GM23338 (cell line): ENCODE data around the gene ALKBH1. TPM values are rescaled to one million over a fixed set of nuclear protein-coding genes. Genes with fewer than 3 reads are reported as not detected.
A peak's percentile ranks its signal among the peaks of the same experiment; 100 is the strongest.

ENCODE experiments used
- ATAC-seq: fragments of 200-7000 bp; cut with Tn5 transposase; 3 replicates; pipeline ENCODE4 v1.9.1; 2020
- DNase-seq: peaks from one replicate; pipeline ENCODE4 v3.0.0-alpha.2; 2015; ENCODE audit warnings: low spot score
- H2AFZ ChIP-seq: fragments of 200-600 bp; sonication (generic); 2 replicates; pipeline ENCODE4 v1.8.0; 2016; ENCODE audit warnings: antibody characterized with exemption, mild to moderate bottlenecking, moderate library complexity
- H3F3A ChIP-seq: fragments of 200-600 bp; sonication (generic); replicated peaks from 2 replicates; pipeline ENCODE4 v1.8.0; 2017; ENCODE audit warnings: antibody characterized with exemption, mixed run types, low read depth
- H3K27ac ChIP-seq: fragments of 200-600 bp; sonication (generic); 2 replicates; pipeline ENCODE4 v1.6.1; 2016; ENCODE audit warnings: low read depth
- H3K27me3 ChIP-seq: fragments of 200-600 bp; sonication (generic); 2 replicates; pipeline ENCODE4 v1.8.0; 2016; ENCODE audit warnings: mild to moderate bottlenecking, mixed run types, moderate library complexity; ENCODE audit not compliant: insufficient read depth
- H3K36me3 ChIP-seq: fragments of 200-600 bp; sonication (generic); 2 replicates; pipeline ENCODE4 v1.8.0; 2016; ENCODE audit warnings: mild to moderate bottlenecking; ENCODE audit not compliant: insufficient read depth
- H3K4me1 ChIP-seq: fragments of 200-600 bp; sonication (generic); 2 replicates; pipeline ENCODE4 v1.8.0; 2016; ENCODE audit warnings: mild to moderate bottlenecking, moderate library complexity; ENCODE audit not compliant: insufficient read depth
- H3K4me2 ChIP-seq: fragments of 200-600 bp; sonication (generic); 2 replicates; pipeline ENCODE4 v1.7.1; 2017; ENCODE audit warnings: mixed run types
- H3K4me3 ChIP-seq: fragments of 200-600 bp; sonication (generic); 2 replicates; pipeline ENCODE4 v1.6.1; 2016; ENCODE audit warnings: mixed run types
- H3K79me2 ChIP-seq: fragments of 200-600 bp; sonication (generic); replicated peaks from 2 replicates; pipeline ENCODE4 v1.8.0; 2017; ENCODE audit warnings: mild to moderate bottlenecking; ENCODE audit not compliant: insufficient read depth
- H3K9me2 ChIP-seq: fragments of 200-600 bp; sonication (generic); 2 replicates; pipeline ENCODE4 v1.8.0; 2017; ENCODE audit not compliant: insufficient read depth
- H4K20me1 ChIP-seq: fragments of 200-600 bp; sonication (generic); replicated peaks from 2 replicates; pipeline ENCODE4 v1.8.0; 2017; ENCODE audit warnings: mild to moderate bottlenecking; ENCODE audit not compliant: insufficient read depth
- H3K27ac Mint-ChIP-seq: 2 replicates; pipeline ENCODE4 v1.8.0; 2020; ENCODE audit warnings: inconsistent platforms, mild to moderate bottlenecking, moderate library complexity, mixed read lengths
- H3K27me3 Mint-ChIP-seq: 3 replicates; pipeline ENCODE4 v1.8.0; 2022; ENCODE audit warnings: low read depth, mild to moderate bottlenecking, moderate library complexity, mixed read lengths, inconsistent platforms; ENCODE audit not compliant: insufficient read depth, poor library complexity
- H3K36me3 Mint-ChIP-seq: 3 replicates; pipeline ENCODE4 v1.8.0; 2021; ENCODE audit warnings: low read depth, mild to moderate bottlenecking, inconsistent platforms, moderate library complexity, mixed read lengths
- H3K4me1 Mint-ChIP-seq: 3 replicates; pipeline ENCODE4 v1.8.0; 2020; ENCODE audit warnings: mild to moderate bottlenecking, inconsistent platforms, mixed read lengths
- H3K4me3 Mint-ChIP-seq: 3 replicates; pipeline ENCODE4 v1.8.0; 2021; ENCODE audit warnings: moderate library complexity, mild to moderate bottlenecking, inconsistent platforms, mixed read lengths
- H3K9me3 Mint-ChIP-seq: 3 replicates; pipeline ENCODE4 v1.8.0; 2020; ENCODE audit warnings: moderate library complexity, mild to moderate bottlenecking, inconsistent platforms, mixed read lengths
- CREB1 ChIP-seq: fragments of 250-450 bp; sonication (Bioruptor Pico); IDR thresholded peaks from 2 replicates; pipeline ENCODE4 v1.5.0; 2020; ENCODE audit warnings: low read depth, mild to moderate bottlenecking, moderate library complexity
- ETS1 ChIP-seq: IDR thresholded peaks from 2 replicates; pipeline ENCODE4 v1.6.1; 2016; ENCODE audit warnings: antibody characterized with exemption
- EZH2 ChIP-seq: fragments of 200-600 bp; sonication (generic); IDR thresholded peaks from one replicate; pipeline ENCODE4 v1.8.0; 2017; ENCODE audit warnings: antibody characterized with exemption, mild to moderate bottlenecking, low read depth; ENCODE audit not compliant: unreplicated experiment
- EZH2phosphoT487 ChIP-seq: fragments of 200-600 bp; sonication (generic); IDR thresholded peaks from one replicate; pipeline ENCODE4 v1.8.1; 2018; ENCODE audit warnings: antibody characterized with exemption; ENCODE audit not compliant: unreplicated experiment
- JUNB ChIP-seq: IDR thresholded peaks from one replicate; pipeline ENCODE4 v1.6.1; 2016; ENCODE audit warnings: antibody characterized with exemption; ENCODE audit not compliant: unreplicated experiment
- NANOG ChIP-seq: IDR thresholded peaks from 2 replicates; pipeline ENCODE4 v1.6.1; 2016; ENCODE audit warnings: antibody characterized with exemption, borderline replicate concordance
- POLR2AphosphoS5 ChIP-seq: IDR thresholded peaks from 2 replicates; pipeline ENCODE4 v1.6.1; 2016; ENCODE audit warnings: antibody characterized with exemption, low read depth
- REST ChIP-seq: IDR thresholded peaks from one replicate; pipeline ENCODE4 v1.6.1; 2018; ENCODE audit warnings: antibody characterized with exemption; ENCODE audit not compliant: unreplicated experiment
- STAT1 ChIP-seq: IDR thresholded peaks from one replicate; pipeline ENCODE4 v1.6.1; 2016; ENCODE audit warnings: antibody characterized with exemption; ENCODE audit not compliant: unreplicated experiment
- ZNF114 ChIP-seq: fragments of 250-450 bp; sonication (Bioruptor Pico); IDR thresholded peaks from 2 replicates; pipeline ENCODE4 v1.5.0; 2020; ENCODE audit warnings: mild to moderate bottlenecking, moderate library complexity
- ZNF331 ChIP-seq: fragments of 250-450 bp; sonication (Bioruptor Pico); IDR thresholded peaks from 2 replicates; pipeline ENCODE4 v1.5.0; 2020; ENCODE audit warnings: low read depth, mild to moderate bottlenecking, moderate library complexity
- ZNF462 ChIP-seq: fragments of 250-450 bp; sonication (Bioruptor Pico); IDR thresholded peaks from 2 replicates; pipeline ENCODE4 v1.5.0; 2020; ENCODE audit warnings: mild to moderate bottlenecking, moderate library complexity
- polyA plus RNA-seq: library from polyadenylated mRNA; unstranded; fragments of >200 nt; fragmentation: Nextera tagmentation; extraction: Ambion mirVana; gene quantifications from 2 replicates; pipeline ENCODE4 v1.2.1, GENCODE V29; 2016
- total RNA-seq: library from RNA; depleted of rRNA; stranded (reverse); fragments of >200 nt; shearing (Covaris generic); gene quantifications from 2 replicates; pipeline ENCODE4 v1.2.3, GENCODE V29; 2014
- TF ChIP-seq, protein P1 (sequence below), 2 experiments: fragments of 200-600 bp in 1 of 2; sonication (generic) in 1 of 2; conservative IDR thresholded peaks; 2 replicates each; pipeline versions ENCODE4 v1.5.1 to v1.6.1; 2016 to 2017; ENCODE audit warnings: antibody characterized with exemption in 2 of 2, low read depth in 2 of 2, mild to moderate bottlenecking in 2 of 2, moderate library complexity in 1 of 2

ALKBH1 gene
- total and polyA plus RNA-seq, 2 experiments from 2014 or later = 13.0 to 22.2 TPM

GRCh38 chr14:77717608-77718305 is 9.9 kb upstream of the ALKBH1 start:
- Mint-ChIP-seq H3K4me3 (no peak overlapping the region), H3K4me1 (no peaks in the 10 kb centered on the region), H3K9me3 (no peaks in the 10 kb centered on the region; the same call in 2 of the 3 replicates), H3K36me3 (peaks cover 88% of the 10 kb centered on the region), H3K27ac (no peak overlapping the region), H3K27me3 (no peaks in the 10 kb centered on the region)
- H3K4me3 ChIP-seq = no peak overlapping the region
- peaks cover 21% of the 10 kb centered on the region for H4K20me1 ChIP-seq
- no peak overlapping the region for H2AFZ ChIP-seq
- peaks cover 59% of the 10 kb centered on the region for H3K36me3 ChIP-seq
- H3F3A ChIP-seq = peaks cover 13% of the 10 kb centered on the region; the same call in 1 of the 2 replicates
- no peak for ATAC-seq
- DNase-seq = no peak
- no peak overlapping the region for H3K4me2 ChIP-seq
- H3K79me2 ChIP-seq = peaks cover 23% of the 10 kb centered on the region
- H3K27ac ChIP-seq = peak overlapping the region; percentile 76; the same call in 1 of the 2 replicates
- TF ChIP-seq NANOG (no peak), REST (no peak), POLR2AphosphoS5 (no peak), ZNF462 (CRISPR knock-in tag) (no peak), ZNF331 (CRISPR knock-in tag) (no peak), ZNF114 (CRISPR knock-in tag) (no peak), ETS1 (no peak), EZH2phosphoT487 (no peak), STAT1 (no peak), CREB1 (CRISPR knock-in tag) (no peak), EZH2 (no peak), JUNB (no peak)
- TF ChIP-seq, protein P1, sequence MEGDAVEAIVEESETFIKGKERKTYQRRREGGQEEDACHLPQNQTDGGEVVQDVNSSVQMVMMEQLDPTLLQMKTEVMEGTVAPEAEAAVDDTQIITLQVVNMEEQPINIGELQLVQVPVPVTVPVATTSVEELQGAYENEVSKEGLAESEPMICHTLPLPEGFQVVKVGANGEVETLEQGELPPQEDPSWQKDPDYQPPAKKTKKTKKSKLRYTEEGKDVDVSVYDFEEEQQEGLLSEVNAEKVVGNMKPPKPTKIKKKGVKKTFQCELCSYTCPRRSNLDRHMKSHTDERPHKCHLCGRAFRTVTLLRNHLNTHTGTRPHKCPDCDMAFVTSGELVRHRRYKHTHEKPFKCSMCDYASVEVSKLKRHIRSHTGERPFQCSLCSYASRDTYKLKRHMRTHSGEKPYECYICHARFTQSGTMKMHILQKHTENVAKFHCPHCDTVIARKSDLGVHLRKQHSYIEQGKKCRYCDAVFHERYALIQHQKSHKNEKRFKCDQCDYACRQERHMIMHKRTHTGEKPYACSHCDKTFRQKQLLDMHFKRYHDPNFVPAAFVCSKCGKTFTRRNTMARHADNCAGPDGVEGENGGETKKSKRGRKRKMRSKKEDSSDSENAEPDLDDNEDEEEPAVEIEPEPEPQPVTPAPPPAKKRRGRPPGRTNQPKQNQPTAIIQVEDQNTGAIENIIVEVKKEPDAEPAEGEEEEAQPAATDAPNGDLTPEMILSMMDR (conservative IDR thresholded peaks at IDR 0.05; ENCODE audit: low read depth in 2 of 2) = no peak
- H3K9me2 ChIP-seq = no peaks in the 10 kb centered on the region
- no peaks in the 10 kb centered on the region for H3K4me1 ChIP-seq
- H3K27me3 ChIP-seq = no peaks in the 10 kb centered on the region
